ENCODE measurements around the gene RELCH.

Gene RELCH

GRCh38 chr18:62186774-62187542 lies at the start of gene RELCH, which contains the start of gene PIGN:
Gene RELCH, plus strand, starts transcription at chr18:62187255. Its CDS starts 251 bp downstream, at chr18:62187506.
Gene PIGN, minus strand, starts transcription at chr18:62187056. Its CDS starts 25,703 bp downstream, at chr18:62161353.
- Histone ChIP-seq H3K27me3 (ENCODE audit: control insufficient read depth, insufficient read depth, low read length) (no peaks in the 10 kb centered on the region), H3K9ac (ENCODE audit: low read depth, low read length) (peak within 1 kb of the TSS; percentile 93), H3K9me3 (ENCODE audit: control insufficient read depth, insufficient read depth, low read length) (no peaks in the 10 kb centered on the region), H3K4me3 (ENCODE audit: low read depth, low read length) (peak within 1 kb of the TSS; percentile 100), H3K27ac (ENCODE audit: low read depth, low read length) (peak within 1 kb of the TSS; percentile 94), H3K36me3 (ENCODE audit: control insufficient read depth, insufficient read depth, low read length) (no peaks in the 10 kb centered on the region), H3K4me1 (ENCODE audit: control insufficient read depth, insufficient read depth, low read length) (peaks cover 11% of the 10 kb centered on the region; the same call in 1 of the 2 replicates)

GRCh38 chr18:62138461-62139235 lies 48.4 kb upstream of the RELCH start:
- Histone ChIP-seq H3K4me3 (ENCODE audit: low read depth, low read length) (no peak overlapping the region), H3K36me3 (ENCODE audit: control insufficient read depth, insufficient read depth, low read length) (peaks cover 11% of the 10 kb centered on the region), H3K9me3 (ENCODE audit: control insufficient read depth, insufficient read depth, low read length) (no peaks in the 10 kb centered on the region)

GRCh38 chr18:62140259-62140658 lies 46.8 kb upstream of the RELCH start:
- no peak overlapping the region for H3K9ac ChIP-seq (ENCODE audit: low read depth, low read length)
- H3K36me3 ChIP-seq (ENCODE audit: control insufficient read depth, insufficient read depth, low read length) = peaks cover 23% of the 10 kb centered on the region
- H3K9me3 ChIP-seq (ENCODE audit: control insufficient read depth, insufficient read depth, low read length) = no peaks in the 10 kb centered on the region
- H3K4me1 ChIP-seq (ENCODE audit: control insufficient read depth, insufficient read depth, low read length) = no peaks in the 10 kb centered on the region; the same call in 1 of the 2 replicates
- H3K4me3 ChIP-seq (ENCODE audit: low read depth, low read length) = no peak overlapping the region
- no peak overlapping the region for H3K27ac ChIP-seq (ENCODE audit: low read depth, low read length)
- no peaks in the 10 kb centered on the region for H3K27me3 ChIP-seq (ENCODE audit: control insufficient read depth, insufficient read depth, low read length)

More at GRCh38 chr18:62138461-62139235, 48.4 kb upstream of the RELCH start:
- Histone ChIP-seq H3K27ac (ENCODE audit: low read depth, low read length) (no peak overlapping the region), H3K9ac (ENCODE audit: low read depth, low read length) (no peak overlapping the region), H3K27me3 (ENCODE audit: control insufficient read depth, insufficient read depth, low read length) (no peaks in the 10 kb centered on the region), H3K4me1 (ENCODE audit: control insufficient read depth, insufficient read depth, low read length) (no peaks in the 10 kb centered on the region)

GRCh38 chr18:62144338-62144737 lies 42.7 kb upstream of the RELCH start:
- peaks cover 13% of the 10 kb centered on the region; the same call in 1 of the 2 replicates for H3K36me3 ChIP-seq (ENCODE audit: control insufficient read depth, insufficient read depth, low read length)
- no peaks in the 10 kb centered on the region for H3K9me3 ChIP-seq (ENCODE audit: control insufficient read depth, insufficient read depth, low read length)
- no peak overlapping the region for H3K9ac ChIP-seq (ENCODE audit: low read depth, low read length)
- no peaks in the 10 kb centered on the region for H3K27me3 ChIP-seq (ENCODE audit: control insufficient read depth, insufficient read depth, low read length)
- no peak overlapping the region for H3K4me3 ChIP-seq (ENCODE audit: low read depth, low read length)
- H3K27ac ChIP-seq (ENCODE audit: low read depth, low read length) = no peak overlapping the region
- H3K4me1 ChIP-seq (ENCODE audit: control insufficient read depth, insufficient read depth, low read length) = no peaks in the 10 kb centered on the region; the same call in 1 of the 2 replicates

DNA sequence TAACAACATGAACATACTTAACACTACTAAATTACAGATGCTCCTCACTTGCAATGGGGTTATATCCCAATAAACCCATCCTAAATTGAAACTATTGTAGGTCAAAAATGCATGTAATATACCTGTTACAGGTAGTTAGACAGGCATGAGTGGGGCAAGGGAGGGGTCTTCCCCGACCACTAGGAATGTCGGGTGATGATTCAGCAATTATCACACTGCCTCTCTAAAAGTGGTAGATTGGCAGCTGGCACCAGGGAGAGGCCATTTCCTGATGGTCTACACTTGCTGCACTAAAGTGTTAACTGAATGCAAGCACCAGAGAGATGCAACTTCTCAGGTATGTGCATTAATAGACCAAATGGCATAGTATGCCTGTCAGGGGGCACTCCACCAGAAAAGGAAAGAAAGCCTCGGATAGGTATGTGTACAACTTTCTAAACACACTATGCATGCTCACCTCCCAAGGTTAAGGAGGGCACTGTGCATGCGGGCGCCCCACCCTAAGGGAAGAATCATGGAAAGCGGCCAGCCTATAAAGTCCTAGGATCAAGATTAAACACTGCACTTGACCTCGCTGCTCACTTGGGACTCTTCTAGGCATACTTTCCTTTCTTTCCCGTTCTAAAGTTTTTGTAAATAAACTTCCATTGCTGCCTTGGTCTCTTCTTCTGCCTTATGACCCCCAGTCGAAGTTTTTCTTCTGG lies 35.8 kb upstream of the RELCH start:
- H3K4me3 ChIP-seq (ENCODE audit: low read depth, low read length) = no peak overlapping the region
- H3K9me3 ChIP-seq (ENCODE audit: control insufficient read depth, insufficient read depth, low read length) = no peaks in the 10 kb centered on the region
- H3K9ac ChIP-seq (ENCODE audit: low read depth, low read length) = no peak overlapping the region
- no peak overlapping the region for H3K27ac ChIP-seq (ENCODE audit: low read depth, low read length)
- H3K27me3 ChIP-seq (ENCODE audit: control insufficient read depth, insufficient read depth, low read length) = no peaks in the 10 kb centered on the region
- no peaks in the 10 kb centered on the region for H3K4me1 ChIP-seq (ENCODE audit: control insufficient read depth, insufficient read depth, low read length)
- no peaks in the 10 kb centered on the region; the same call in 1 of the 2 replicates for H3K36me3 ChIP-seq (ENCODE audit: control insufficient read depth, insufficient read depth, low read length)

DNA sequence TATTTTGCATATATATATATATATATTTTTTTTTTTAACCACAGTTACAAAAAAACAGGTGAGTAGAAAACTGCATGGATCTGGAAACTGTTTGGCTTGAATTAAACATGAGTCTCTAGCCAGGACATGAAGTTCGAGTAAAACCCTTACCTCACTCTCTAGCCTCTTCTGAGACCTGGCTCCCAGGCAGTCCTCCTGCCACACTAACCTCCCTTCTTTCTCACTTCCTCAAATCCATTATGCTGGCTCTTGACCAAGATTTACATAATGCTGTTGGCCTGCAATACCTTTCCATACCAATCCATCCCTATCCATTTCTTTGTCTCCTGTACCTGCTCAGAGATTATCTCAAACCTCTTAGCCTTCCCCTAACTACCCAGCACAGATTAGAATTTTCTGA lies 34.2 kb upstream of the RELCH start:
- no peaks in the 10 kb centered on the region for H3K27me3 ChIP-seq (ENCODE audit: control insufficient read depth, insufficient read depth, low read length)
- H3K9me3 ChIP-seq (ENCODE audit: control insufficient read depth, insufficient read depth, low read length) = no peaks in the 10 kb centered on the region
- H3K4me1 ChIP-seq (ENCODE audit: control insufficient read depth, insufficient read depth, low read length) = peaks cover under 1% of the 10 kb centered on the region; the same call in 1 of the 2 replicates
- H3K9ac ChIP-seq (ENCODE audit: low read depth, low read length) = no peak overlapping the region
- H3K4me3 ChIP-seq (ENCODE audit: low read depth, low read length) = no peak overlapping the region
- no peak overlapping the region for H3K27ac ChIP-seq (ENCODE audit: low read depth, low read length)
- H3K36me3 ChIP-seq (ENCODE audit: control insufficient read depth, insufficient read depth, low read length) = no peaks in the 10 kb centered on the region; the same call in 1 of the 2 replicates

DNA sequence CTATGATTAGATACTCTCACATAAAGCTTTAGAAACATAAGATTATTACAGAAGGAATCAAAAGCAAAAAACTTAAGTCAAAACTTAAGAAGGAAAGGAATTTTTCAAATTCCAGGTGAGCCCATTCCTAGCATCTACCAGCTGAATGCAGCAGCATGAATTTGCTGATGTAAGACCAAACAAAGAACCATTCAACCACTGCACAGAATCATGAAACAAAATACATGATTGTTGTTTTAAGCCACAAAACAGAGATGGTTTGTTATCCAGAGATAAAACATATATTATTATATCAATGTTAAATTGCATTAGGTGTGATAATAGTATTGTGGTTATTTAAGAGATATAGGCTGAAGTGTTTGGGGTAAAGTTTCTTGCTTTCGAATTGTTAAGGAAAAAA lies 29.2 kb upstream of the RELCH start:
- Histone ChIP-seq H3K9me3 (ENCODE audit: control insufficient read depth, insufficient read depth, low read length) (no peaks in the 10 kb centered on the region), H3K27ac (ENCODE audit: low read depth, low read length) (no peak overlapping the region), H3K9ac (ENCODE audit: low read depth, low read length) (no peak overlapping the region), H3K4me1 (ENCODE audit: control insufficient read depth, insufficient read depth, low read length) (peaks cover 4% of the 10 kb centered on the region; the same call in 1 of the 2 replicates), H3K27me3 (ENCODE audit: control insufficient read depth, insufficient read depth, low read length) (no peaks in the 10 kb centered on the region), H3K4me3 (ENCODE audit: low read depth, low read length) (no peak overlapping the region), H3K36me3 (ENCODE audit: control insufficient read depth, insufficient read depth, low read length) (no peaks in the 10 kb centered on the region)

DNA sequence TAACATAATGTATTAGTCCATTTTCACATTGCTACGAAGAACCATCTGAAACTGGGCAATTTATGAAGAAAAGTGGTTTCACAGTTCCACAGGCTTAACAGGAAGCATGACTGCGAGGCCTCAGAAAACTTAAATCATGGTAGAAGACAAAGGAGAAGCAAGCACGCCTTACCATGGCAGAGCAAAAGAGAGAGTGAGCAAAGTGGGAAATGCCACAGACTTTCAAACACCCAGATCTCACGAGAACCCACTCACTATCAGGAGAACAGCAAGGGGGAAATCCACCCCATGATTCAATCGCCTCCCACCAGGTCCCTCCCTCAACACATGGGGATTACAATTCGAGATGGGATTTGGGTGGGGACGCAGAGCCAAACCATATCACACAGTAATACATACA lies 22.7 kb upstream of the RELCH start:
- H3K27ac ChIP-seq (ENCODE audit: low read depth, low read length) = no peak overlapping the region
- H3K4me3 ChIP-seq (ENCODE audit: low read depth, low read length) = no peak overlapping the region
- no peaks in the 10 kb centered on the region for H3K36me3 ChIP-seq (ENCODE audit: control insufficient read depth, insufficient read depth, low read length)
- peaks cover 9% of the 10 kb centered on the region; the same call in 1 of the 2 replicates for H3K4me1 ChIP-seq (ENCODE audit: control insufficient read depth, insufficient read depth, low read length)
- no peaks in the 10 kb centered on the region for H3K9me3 ChIP-seq (ENCODE audit: control insufficient read depth, insufficient read depth, low read length)
- no peaks in the 10 kb centered on the region for H3K27me3 ChIP-seq (ENCODE audit: control insufficient read depth, insufficient read depth, low read length)
- H3K9ac ChIP-seq (ENCODE audit: low read depth, low read length) = no peak overlapping the region

DNA sequence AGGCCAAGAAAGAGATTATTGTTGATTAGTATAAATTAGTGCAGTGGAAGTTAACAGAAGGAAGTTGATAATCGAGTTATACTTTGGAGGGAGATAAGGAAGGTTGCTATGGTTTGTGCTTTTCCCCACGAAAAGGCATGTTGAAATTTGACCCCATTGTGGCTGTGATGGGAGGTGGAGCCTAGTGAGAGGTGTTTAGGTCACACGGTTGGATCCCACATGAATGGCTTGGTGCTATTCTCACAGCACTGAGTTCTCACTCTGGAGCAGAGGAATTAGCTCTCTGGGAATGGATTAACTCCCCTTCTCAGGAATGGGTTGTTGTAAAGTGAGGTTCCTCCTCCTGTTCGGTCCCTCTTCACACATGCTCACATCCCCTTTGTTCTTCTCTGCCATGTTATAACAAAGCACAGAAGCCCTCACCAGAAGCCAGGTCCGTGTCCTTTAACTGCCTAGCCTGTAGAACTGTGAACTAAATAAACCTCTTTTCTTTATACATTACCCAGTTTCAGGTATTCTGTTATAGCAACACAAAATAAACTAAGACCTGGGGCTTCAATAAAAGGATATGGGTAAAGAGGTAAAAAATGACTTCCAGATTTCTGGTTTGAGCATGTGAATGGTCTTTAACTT lies 22.1 kb upstream of the RELCH start:
- no peaks in the 10 kb centered on the region for H3K27me3 ChIP-seq (ENCODE audit: control insufficient read depth, insufficient read depth, low read length)
- no peak overlapping the region for H3K27ac ChIP-seq (ENCODE audit: low read depth, low read length)
- H3K9me3 ChIP-seq (ENCODE audit: control insufficient read depth, insufficient read depth, low read length) = no peaks in the 10 kb centered on the region
- no peak overlapping the region for H3K9ac ChIP-seq (ENCODE audit: low read depth, low read length)
- H3K4me3 ChIP-seq (ENCODE audit: low read depth, low read length) = no peak overlapping the region
- peaks cover 9% of the 10 kb centered on the region; the same call in 1 of the 2 replicates for H3K4me1 ChIP-seq (ENCODE audit: control insufficient read depth, insufficient read depth, low read length)
- no peaks in the 10 kb centered on the region for H3K36me3 ChIP-seq (ENCODE audit: control insufficient read depth, insufficient read depth, low read length)

GRCh38 chr18:62165583-62165982 lies 21.5 kb upstream of the RELCH start:
- Histone ChIP-seq H3K27me3 (ENCODE audit: control insufficient read depth, insufficient read depth, low read length) (no peaks in the 10 kb centered on the region; the same call in 1 of the 2 replicates), H3K4me1 (ENCODE audit: control insufficient read depth, insufficient read depth, low read length) (peaks cover 9% of the 10 kb centered on the region; the same call in 1 of the 2 replicates), H3K27ac (ENCODE audit: low read depth, low read length) (no peak overlapping the region), H3K4me3 (ENCODE audit: low read depth, low read length) (no peak overlapping the region), H3K9me3 (ENCODE audit: control insufficient read depth, insufficient read depth, low read length) (no peaks in the 10 kb centered on the region), H3K36me3 (ENCODE audit: control insufficient read depth, insufficient read depth, low read length) (no peaks in the 10 kb centered on the region), H3K9ac (ENCODE audit: low read depth, low read length) (no peak overlapping the region)

All from HUES48 (cell line).